Right kidney (tissue), 1 donor: ENCODE data around the gene TRPT1.

Experiments used
- DNase-seq: peaks from one replicate; pipeline ENCODE4 v3.0.0-alpha.2; 2016

The TRPT1 gene

DNA sequence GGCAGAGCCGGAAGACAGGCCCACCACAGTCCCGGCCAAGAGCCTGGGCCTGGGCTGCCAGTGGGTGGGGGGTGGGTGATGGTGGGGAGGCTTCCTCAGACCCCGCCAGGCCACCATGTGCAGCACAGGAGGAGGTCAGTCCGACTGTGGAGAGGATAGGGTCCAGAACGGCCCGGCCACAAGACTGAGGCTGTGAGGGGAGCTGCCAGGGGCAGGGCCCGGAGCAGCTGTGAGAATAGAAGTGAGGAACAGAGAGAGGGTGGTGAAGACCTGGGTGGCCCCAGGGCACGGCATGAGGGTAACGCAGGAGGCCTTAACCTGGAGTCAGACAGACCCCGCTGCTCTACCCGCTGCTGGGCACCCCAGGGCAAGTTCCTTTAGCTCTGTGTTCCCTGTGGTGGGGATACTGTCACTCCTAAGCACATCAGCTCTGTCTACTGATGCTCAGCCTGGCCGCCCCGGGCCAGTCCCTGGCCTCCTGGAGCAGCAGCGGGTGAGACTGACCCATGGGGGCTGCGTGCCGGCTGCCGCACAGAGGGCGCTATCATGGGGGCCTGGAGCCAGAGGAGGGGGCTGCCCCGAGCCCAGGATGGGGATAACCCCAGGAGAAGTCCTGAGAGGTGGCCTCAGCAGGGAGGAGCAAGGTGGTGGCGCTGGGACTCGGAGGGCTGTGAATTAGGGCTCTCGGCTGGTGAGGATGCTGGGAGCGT lies 17.7 kb downstream of the TRPT1 start:
- no peak for DNase-seq

DNA sequence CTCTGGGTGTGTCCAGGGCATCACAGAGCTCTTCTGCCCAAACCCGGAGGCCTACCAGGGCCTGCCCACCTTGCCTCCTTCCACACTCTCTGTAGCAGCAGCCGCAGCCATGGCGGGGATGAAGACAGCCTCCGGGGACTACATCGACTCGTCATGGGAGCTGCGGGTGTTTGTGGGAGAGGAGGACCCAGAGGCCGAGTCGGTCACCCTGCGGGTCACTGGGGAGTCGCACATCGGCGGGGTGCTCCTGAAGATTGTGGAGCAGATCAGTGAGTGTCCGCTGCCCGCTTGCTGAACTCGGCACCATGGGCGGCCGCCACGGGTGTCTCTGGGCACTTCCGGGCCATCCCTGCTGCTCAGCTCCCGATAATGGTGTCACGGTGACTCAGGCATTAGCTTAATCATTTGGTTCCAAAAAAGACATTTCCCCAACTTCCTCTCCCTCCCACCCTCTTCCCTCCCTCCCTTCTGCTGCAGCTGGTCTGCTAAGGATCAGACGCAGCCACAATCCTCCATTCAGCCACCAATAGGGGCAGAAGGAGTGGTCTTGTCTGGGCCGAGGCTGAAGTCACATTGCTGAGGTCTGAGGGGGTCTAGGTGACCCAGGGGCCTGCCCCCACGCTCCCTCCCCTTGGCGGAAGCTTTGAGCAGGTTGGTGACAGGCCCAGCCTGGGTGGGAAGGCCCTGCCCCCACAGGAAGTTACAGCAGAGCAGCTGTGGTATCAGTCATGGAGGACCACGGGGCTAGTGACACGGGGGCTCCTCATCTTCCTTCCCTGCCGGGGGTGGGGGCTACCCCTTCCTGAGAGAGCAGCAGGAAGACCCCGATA lies 18.5 kb downstream of the TRPT1 start:
- peak; percentile 53 for DNase-seq

DNA sequence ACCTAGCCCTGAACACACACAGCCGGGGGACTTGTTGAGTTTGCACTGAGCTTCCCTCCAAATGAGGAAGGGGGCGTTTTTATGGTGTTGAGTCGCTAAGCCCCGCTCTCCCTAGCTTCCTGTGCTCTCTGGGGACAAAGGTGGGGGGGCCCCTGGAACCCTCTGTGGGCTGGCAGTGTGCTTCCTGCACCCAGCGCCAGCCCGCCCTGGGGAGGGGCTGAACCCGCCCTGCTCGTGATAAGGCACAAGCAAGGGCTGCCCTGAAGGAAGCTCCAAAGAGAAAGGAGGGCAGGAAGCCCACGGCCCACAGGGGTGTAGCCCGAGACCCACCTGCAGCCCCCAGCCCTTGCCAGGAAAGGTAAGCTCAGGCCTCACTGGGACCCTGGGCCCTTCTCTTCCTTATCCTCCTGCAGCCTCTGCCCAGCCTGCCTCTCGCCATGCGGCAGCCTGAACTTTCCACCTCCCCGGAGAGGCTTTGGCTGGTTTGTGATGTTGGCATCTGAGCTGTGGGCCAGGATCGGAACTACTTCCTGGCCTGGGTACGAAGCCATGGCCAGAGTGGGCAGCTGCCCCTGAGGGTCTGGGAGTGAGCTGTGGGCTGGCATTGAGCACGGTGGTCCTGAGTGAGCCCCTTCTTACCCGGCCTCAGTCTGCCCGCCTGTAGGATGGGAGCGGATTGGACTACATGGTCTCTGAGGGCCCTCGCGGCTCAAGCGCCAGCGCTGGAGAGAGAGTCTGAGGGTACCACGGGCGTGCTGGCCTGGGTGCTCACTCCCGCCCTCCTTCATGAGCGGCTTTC lies 19.3 kb downstream of the TRPT1 start, which contains the start of gene FERMT3:
TSS of gene FERMT3 (plus strand) at position 265 of the 799 bp plus-strand sequence. CDS start 644 bp downstream, outside the sequence.
- DNase-seq, result no peak

DNA sequence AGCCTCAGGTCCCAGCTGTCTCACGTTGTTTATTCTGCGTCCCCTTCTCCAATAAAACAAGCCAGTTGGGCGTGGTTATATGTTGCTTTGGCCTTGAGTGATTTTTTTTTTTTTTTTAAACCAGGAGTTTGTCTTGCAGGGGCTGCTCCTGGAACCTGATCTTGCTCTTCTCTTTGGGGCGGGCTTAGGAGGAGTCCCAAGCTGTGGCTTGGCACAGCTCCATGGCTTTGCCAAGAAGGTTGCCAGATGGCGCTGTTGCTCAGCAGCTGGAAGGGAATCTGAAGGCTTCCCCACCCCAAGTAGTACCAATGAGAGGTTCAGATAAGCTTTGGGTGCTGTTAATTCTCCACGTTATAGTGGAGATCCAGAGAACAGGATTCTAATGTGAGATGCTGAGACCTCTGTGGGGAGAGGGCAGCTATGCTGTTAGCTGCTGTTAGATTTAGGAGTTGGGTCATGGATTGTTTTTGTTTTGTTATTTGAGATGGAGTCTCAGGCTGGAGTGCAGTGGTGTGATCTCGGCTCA lies 21.5 kb downstream of the TRPT1 start:
- DNase-seq, result peak; percentile 65

DNA sequence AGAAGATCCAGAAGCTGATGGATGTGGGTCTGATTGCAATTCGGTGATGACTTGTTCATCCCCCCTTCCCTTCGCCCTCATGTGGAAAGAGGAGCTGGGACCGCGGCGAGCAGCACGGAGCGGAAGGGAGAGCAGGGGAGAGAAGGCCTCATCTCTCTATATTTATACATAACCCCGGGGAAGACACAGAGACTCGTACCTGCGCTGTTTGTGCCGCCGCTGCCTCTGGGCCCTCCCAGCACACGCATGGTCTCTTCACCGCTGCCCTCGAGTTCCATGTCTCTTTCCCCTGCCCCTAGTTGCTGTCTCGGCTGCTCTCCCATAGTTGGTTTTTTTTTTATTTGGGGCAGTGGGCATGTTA lies 21.9 kb downstream of the TRPT1 start:
- DNase-seq, result no peak

DNA sequence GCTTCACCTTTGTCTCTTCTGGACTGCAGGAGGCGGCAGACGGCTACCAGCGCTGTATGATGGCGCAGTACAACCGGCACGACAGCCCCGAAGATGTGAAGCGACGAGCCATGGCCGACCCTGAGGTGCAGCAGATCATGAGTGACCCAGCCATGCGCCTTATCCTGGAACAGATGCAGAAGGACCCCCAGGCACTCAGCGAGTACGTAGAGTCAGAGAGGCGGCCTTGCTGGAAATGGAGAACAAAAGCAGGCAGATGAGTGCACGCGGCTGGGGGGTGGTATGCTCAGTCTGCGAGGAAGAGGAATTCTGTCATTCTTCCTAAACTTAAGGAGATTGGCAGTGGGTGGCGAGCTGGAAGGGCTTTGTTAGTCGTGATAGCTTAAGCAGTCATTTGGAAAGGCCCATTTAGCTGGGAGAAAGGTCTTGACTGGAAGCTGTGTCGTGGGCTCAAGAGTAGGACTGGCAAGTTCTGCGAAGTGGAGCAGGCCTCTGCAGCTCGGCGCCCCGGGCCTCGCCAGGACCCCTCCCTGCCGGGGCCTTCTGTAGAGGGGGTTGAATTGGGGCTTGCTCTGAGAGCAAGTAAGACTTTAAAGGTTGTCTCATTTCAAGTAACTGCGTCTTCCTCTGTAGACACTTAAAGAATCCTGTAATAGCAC lies 22.4 kb downstream of the TRPT1 start:
- no peak for DNase-seq

DNA sequence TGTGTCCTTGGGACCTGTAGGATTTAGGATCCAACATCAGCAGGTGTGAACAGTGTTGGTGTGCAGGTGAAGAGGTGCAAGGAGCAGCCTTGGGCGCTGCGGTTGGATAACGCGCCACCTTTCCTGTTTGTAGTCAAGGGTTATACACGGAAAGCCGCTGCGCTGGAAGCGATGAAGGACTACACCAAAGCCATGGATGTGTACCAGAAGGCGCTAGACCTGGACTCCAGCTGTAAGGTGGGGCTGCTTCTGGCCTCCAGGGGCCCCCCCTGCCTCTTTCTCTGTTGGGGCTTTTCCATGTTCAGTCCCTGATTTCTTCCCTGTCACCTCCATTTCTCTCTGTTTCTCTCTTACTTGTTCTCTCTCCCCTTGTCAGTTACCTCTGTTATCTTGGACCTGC lies 23.0 kb downstream of the TRPT1 start:
- no peak for DNase-seq

DNA sequence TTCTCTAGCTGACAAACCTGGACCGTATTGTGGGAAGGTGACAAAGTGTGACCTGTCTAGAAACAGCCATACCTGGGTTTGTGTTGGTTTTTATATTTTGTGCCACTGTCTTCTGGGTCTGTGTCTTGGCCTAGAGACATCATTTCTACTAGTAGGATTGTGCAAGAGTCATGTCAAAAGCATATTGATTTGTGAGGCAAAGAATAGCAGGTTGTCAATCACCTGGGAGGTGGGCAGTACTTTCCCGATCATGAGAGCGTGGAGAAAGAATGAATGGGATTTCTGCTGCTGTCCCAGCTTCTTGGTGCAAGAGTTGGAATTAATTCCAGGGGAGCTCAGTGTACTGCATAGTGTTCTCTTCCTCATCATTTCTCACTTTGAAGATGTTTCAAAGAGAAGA lies 24.4 kb downstream of the TRPT1 start:
- no peak for DNase-seq

DNA sequence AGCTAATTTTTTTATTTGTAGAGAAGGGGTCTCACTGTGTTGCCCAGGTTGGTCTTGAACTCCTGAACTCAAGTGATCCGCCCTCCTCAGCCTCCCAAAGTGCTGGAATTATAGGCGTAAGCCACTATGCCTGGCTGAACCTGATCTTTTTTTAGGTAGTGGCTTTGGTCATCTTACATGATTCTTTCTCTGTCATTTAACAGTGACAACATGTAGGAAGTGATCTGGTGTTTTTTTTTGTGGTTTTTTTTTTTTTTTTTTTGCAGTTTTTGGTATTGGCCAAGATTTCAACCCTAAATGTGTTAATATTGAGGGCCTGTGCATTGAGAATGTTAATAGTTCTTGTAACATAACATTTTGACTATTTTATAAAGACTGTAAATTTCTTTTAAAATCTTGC lies 27.5 kb downstream of the TRPT1 start:
- DNase-seq, result no peak

DNA sequence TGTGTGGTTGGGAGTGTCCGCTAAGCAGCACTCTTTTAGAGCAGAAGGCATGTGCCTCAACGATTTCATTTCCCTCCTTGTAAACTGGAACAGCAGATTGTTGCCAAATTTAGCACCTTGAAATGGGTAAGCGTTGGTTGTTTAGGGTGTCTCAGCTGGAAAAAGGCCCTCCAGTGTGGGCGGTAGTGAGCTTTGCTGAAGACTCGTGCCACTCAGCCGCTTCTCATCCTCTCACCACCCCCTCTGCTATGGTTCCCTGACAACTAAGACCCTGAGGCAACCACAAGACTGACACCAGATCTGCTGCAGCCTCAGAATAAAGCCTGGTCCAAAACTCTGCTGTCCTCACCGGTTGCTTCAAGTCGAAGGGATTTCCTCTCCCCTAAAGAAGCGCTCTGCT lies 29.4 kb downstream of the TRPT1 start:
- no peak for DNase-seq

DNA sequence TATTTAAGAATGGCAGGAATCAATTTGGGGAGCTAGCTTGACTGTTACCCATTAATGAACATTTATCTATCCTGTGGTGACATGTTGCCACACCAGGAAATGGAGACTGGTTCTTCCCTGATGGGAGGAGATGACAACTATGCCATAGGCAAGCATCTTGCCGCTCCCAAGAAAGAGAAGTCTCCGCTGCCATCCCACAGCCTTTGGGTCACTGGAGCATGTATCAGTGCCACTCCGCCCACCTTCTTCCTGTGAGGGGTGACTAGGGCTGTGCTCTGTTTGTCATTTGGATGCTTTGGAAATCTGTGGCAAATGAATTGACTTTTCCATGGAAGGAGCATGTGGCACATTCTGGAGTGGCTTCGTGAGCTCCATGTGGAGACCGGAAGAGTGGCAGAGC lies 33.6 kb downstream of the TRPT1 start:
- no peak for DNase-seq

DNA sequence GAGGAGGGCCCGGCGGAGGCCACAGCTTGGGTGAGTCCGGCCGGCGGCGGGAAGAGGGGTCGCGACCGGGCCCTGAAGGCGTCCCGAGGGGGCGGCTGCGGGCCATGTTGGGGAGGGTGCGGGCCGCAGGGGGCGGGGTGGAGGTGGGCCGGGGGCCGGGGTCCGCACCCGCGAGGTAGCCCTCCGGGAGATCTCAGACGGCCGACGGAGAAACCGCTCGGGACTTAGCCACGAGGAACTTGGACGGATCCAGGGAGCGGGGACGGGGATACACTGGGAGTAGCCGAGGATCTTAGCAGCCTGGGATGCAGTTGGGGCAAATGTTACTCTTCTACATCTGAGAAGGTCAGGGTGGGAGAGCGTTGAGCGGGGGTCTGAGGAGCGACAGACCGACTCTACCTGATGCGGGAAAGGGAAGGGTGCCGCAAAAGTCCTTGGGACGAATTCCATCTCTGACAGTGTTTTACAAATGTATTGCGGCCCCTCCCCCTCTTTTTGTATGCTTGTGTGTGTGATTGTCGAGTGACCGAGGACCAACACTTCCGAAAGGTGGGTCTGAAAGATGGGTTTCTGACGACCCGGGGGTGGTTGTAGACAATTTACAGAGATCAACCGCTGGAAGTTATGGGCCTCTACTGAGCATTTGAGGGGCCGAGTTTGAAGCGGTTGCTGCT lies 39.4 kb downstream of the TRPT1 start:
- DNase-seq, result peak; percentile 50

DNA sequence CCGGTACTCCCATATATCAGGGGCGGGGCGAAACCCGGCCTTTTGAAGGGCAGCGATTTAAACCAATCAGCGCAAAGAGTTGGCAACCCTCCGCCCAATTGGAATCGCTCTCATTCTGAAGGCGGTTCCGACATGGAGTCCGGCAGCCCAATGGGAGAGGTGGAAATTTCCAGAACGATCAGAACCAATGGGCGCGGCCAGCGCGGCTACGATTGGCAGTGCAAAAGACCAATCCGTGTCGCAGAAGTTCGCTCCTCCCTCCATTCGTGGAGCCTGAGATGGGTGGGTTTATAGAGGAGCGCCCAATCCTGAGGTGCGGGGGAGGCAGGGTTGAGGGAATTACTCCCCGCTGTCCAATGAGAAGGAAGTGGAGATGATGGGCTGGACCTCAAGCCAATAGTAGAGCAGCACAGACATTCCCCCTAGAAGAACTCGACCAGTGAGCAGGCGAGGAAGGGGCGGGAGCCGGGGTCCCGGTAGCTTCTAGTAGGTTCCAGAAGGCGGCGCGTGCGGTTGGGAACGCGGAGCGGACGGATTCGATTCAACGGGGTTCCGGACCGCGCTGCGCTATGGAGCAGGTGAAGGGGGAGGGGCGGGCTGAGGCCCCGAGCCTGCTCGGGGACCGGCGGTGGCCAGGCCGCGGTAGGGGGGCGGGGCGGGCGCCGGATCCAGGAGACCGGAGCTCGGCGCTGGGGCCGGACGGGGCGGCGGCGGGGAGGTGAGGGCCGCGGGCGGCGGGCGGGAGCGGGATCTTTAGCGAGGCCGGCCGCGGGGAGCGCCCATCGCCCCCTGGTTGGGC lies 40.1 kb downstream of the TRPT1 start, which contains the start of gene STIP1:
TSS of gene STIP1 (plus strand) at position 479 of the 799 bp plus-strand sequence. CDS start at position 570, 91 bp downstream.
- DNase-seq, result no peak

DNA sequence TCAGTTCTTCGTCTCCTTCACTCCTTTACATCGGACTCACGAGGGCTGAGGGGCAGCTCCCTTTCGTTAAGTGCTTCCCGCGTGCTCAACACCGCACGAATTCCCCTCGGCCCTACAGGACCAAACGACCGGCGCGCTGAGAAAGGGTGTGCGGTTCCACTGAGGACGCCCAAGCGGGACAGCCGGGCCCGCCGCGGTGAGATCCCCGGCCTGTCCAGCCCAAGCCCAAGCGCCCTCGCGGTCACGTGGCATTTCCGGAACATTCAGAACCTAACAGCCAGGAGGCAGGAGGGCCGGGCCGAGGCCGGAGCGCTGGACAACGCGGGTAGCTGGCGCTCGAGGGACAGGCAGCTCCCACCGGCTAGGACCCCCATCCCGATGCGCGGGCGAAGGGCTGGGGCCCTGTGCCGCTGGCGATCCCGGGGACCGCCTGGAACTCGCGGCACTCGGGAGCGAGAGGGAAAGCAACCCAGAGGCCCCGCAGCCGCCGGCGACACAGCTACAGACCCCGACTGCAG lies 40.8 kb downstream of the TRPT1 start:
- peak; percentile 99 for DNase-seq

DNA sequence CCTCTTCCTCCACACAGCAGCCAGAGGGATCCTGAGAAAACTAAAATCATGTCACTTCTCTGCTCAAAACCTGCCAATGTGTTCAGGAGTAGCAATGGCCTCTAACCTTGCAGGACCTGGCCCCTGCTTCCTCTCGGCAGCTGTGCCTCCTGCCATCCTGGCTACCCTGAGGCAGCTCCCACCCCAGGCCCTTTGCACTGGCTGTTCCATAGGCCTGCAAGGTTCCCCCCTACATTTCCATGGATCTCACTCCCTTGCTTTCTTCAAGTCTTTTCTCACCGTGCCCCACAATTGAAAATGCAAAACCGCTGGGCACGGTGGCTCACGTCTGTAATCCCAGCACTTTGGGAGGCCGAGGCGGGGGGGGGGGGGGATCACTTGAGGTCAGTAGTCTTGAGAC lies 42.1 kb downstream of the TRPT1 start:
- no peak for DNase-seq

DNA sequence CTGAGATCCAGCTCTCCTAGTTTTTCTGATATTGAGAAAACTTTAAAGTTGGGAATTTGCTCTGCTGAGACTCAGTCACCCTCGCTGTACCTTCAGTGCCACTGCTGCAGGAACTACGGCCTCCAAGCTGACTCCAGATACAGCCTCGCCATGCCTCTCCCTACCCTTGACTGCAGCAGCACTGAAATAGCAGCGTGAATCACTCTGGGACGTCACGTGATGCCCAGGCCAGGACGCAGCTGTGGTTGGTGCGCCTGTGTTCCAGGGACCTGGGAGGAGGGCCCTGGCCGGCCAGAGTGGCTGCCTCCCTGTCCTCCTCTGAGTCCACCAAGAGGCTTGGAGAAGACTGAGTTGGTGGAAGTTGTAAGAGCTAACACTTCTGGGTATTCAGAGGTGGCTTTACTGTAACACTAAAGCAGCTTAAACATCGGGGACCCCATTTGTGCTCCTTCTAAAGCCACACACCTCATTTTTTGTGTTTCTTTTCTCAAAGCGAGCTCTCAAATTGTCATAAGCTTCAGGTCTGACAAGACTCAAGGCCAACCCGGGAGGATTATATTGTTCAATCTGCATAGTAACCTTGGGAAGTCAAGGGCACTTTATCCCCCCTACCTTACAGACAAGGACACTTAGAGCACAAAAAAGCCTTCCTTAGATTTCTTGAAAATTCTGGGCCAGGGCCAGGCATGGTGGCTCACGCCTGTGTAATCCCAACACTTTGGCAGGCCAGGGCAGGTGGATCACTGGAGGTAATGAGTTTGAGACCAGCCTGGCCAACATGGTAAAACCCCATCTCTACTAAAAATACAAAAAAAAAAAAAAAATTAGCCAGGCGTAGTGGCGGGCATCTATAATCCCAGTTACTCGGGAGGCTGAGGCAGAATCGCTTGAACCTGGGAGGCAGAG lies 44.2 kb downstream of the TRPT1 start:
- peak; percentile 54 for DNase-seq

DNA sequence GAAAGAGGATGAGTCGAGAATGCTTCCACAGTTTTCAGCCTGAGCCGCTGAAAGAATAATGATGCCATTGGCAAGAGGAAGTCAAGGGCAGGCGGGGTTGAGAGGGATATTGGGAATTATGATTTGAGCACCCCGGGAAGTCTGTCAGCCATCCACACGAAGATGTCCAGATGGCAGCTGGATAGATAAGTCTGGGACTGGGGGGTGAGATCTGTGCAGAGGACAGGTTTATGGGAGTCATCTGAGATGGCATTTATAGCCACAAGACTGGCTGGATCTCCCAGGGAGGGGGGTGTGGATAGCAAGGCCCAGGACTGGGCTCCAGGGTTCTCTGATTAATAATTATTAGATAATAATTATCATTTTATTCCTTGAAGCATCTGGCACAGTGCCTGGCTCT lies 45.1 kb downstream of the TRPT1 start:
- no peak for DNase-seq

DNA sequence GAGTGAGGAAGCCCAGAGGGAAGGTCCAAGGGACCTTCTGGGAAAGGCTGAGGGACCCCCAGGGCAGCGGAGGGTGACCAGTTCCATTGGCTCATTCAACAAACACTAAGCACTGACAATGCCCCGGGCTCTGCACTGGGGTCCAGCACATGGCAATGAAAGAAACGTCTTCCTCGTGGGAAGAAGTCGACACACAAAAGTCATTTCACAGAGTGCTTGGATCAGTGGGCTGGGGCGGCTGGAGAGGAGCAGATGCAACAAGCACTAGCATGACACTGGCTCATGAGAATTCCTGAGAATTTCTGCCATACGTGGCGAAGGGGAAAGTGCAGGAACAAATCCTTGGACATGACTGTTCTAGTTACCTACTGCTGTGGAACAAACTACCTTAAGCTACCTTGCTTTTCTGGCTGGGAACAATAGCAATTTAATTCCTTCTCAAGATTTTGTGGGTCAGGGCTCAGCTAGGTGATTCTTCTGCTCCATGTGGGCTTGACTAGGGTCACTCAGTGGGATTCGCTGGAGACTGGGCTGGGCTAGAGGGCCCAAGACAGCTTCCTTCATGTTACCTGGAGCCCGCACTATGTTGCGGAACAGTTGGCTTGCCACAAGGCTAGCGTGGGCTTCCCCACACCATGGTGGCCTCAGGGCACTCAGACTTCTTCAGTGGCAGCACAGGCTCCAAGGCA lies 46.9 kb downstream of the TRPT1 start:
- no peak for DNase-seq

DNA sequence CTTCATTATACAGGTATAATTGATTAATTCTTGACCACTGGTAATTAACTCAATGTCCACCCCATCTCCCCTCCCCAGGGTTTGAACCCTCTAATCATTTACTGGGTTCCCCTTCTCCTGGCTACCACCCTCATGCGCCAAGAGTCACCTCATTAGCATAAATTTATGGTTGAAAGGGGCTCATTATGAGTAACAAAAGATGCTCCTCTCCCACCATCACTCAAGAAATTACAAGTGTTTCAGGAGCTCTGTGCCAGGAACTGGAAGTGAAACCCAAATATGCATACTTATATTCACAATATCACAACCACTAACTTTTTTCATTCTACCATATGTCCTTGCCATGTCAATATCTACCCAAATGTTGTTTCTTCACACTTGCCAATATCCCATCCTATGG lies 47.8 kb downstream of the TRPT1 start:
- DNase-seq, result no peak
